COLO668 (cell line): ENCODE measurements around the gene TMCC1.
"Not testable (repeated sequence)": the region's sequence is repeated elsewhere in the genome, so short reads cannot be mapped to it uniquely, and the experiment has no call there.

Source experiments
- DNase-seq: peaks from one replicate; lab custom pipeline; 2025; ENCODE audit not compliant: unreplicated experiment; lab: John Stamatoyannopoulos, UW

TMCC1 gene

DNA sequence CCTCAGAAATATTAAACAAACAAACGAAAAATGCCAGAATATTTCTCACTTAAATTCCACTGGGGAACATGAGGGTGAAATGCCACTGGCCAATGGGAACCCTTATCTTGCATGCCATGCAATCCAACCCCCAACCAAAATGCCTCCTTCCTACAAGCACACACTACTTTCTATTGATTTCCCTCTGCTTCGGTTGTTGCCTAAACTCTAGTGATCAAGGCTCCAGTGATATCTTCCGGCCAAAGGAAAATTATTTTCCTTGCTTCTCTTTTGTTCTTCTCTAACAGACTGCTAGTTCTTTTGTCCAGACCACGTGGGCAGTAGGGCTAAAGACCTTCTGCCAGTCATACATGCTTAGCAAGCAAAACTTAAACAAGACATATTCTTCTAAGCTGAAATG is 115.7 kb downstream of the TMCC1 start:
- DNase-seq: no peak

DNA sequence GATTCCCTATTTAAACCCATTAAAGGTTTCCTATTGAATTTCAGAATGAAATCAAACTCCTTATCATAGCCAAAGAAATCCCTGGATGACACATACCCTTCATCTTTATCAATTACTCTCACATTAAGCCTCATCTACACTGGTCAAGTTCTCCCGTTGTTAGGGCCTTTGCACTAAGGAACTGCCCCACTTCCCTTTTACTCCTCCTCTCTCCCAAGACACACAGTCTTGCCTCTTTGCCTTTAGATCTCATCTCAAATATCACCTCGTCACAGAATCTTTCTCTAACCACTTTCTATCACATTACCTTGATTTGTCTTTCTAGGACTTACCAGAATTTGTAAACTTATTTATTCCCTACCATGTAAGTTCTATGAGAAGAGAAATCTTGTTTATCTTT is 117.6 kb downstream of the TMCC1 start:
- DNase-seq: no peak

GRCh38 chr3:129773691-129774663 is 119.5 kb downstream of the TMCC1 start:
- no peak for DNase-seq

GRCh38 chr3:129770604-129771003 is 122.9 kb downstream of the TMCC1 start:
- no peak for DNase-seq

DNA sequence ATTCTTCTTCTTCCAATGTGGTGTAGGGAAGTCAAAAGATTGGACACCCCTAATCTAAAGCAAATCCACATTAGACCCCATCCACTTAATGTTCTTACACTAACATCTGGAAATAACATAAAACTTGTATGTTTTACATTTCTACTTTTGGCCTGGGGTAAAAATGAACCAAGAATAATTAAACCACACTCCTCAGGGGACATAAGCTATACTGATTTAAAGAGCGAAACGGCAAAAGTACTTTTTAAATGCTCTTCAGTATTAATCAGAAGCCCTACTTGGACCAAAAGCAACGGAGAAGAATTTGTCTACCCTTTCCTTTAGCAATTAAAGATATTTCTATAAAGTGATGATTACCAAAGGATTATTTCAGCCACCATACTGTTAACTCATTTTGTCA is 123.9 kb downstream of the TMCC1 start:
- DNase-seq: no peak

DNA sequence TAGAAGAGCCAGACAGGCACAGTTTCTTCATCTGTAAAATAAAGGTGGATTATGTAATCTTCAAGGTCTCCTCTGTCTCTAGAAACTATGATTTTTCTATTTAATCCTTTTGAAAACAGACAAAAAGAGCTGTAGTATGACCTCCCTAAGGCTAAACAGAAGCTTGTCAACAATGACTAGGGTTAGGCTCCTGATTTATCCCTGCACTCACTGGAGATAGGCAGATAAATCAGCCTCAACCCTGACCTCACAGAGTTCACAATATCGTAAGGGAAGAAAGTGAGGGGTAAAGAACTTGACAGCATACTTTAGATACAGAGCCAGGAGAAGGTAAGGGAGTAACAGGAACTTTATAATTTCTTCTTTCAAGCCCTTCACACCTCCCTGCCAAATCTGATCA is 124.8 kb downstream of the TMCC1 start:
- DNase-seq: no peak

DNA sequence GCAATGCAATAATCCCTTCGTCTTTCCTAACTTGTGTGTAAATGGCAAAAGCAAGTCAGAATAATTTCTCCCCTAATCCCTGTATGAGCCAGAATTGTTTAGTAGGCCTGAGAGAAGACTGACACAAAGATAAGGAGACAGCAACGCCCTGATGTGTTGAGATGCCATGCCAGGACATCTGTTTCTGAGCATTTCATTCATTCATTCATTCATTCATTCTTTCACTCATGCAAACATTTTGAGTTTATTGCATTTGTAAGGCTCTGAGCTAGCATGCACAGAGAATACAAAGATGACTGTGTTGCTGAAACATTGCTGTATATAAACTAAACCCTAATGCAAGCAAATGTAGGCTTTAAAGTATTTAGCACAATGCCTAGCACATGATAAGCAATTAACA is 127.4 kb downstream of the TMCC1 start:
- no peak for DNase-seq

- DNase-seq: no peak
Observed at GRCh38 chr3:129764090-129764489, 129.4 kb downstream of the TMCC1 start.

GRCh38 chr3:129758785-129759320 is 134.7 kb downstream of the TMCC1 start:
- no peak for DNase-seq

DNA sequence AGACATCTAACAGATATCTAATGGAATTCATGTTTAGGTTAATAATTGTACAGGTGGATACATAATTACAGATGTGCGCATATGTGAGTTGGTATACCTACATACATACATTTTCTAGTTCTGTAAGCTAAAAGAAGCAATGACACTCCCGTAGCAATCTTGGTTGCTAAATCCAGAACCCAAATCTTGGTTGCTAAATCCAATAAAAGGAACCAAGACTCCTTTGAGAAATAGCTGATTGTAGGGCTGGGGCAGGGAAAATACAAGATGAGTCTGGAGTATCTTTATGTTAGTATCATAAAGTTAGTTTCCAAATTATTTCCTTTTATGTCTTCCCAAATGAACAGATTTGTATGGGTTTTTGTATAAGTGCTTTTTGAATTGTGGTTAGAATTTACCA is 135.2 kb downstream of the TMCC1 start:
- no peak for DNase-seq

- DNase-seq: no peak
Observed at GRCh38 chr3:129756871-129757270, 136.6 kb downstream of the TMCC1 start.

- not testable (repeated sequence) for DNase-seq
Observed at GRCh38 chr3:129751105-129751504, 142.4 kb downstream of the TMCC1 start.

- no peak for DNase-seq
Observed at GRCh38 chr3:129749692-129750091, 143.8 kb downstream of the TMCC1 start.

DNA sequence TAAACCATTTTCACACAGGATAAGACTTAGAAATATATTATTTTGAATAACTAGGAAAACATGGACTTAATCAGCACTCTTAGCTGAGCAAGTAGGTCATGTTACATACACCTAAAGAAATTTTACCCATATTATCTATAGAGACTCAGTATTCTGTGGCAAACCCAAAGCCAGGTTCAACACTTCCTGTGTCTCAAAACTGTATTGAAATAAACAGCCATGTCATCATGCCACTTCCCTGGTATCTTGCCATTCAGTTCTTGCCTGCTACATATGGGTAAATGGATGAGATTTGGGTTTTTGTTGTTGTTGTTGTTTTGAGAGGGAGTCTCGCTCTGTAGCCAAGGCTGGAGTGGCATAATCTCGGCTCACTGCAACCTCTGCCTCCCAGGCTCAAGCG is 145.5 kb downstream of the TMCC1 start:
- no peak for DNase-seq

GRCh38 chr3:129747136-129747535 is 146.4 kb downstream of the TMCC1 start:
- DNase-seq: no peak

- no peak for DNase-seq
Observed at GRCh38 chr3:129746629-129747028, 146.9 kb downstream of the TMCC1 start.

DNA sequence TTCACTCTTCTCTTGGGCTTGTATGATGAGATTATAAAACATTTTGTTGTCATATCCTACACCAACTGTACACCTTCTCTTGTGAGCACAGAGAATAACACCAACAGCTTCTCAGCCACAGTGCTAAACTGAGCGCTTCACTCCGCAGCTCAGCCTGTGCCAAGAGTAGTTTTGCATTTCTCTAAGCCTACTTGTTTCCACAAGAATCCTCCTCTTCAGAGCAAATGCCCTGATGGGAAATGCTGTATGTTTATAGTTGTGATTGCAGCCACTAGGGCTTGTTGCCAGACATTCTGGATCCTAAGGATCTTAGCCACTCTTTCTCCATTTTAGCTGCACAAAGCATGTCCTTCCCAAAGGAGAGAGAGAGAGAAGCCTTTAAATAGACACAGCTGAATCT is 148.3 kb downstream of the TMCC1 start:
- no peak for DNase-seq

DNA sequence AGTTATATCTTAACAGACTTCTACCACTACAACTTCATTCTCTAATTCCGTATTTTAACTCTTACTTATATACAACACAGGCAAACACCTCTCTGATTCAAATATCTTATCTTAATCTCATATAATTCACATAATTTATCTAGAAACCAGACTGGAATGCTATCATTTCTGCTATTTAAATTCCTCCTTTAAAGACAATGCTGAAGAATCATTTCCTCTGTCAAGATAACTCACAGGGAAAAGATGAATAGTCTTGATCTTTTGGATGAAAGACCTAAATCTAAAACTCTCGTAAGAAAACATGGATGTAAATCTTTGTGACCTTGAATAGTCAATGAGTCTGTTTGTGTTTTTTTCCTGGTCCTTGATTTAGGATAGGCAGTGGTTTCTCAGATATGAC is 151.7 kb downstream of the TMCC1 start:
- no peak for DNase-seq

GRCh38 chr3:129740090-129740489 is 153.4 kb downstream of the TMCC1 start:
- DNase-seq: no peak

DNA sequence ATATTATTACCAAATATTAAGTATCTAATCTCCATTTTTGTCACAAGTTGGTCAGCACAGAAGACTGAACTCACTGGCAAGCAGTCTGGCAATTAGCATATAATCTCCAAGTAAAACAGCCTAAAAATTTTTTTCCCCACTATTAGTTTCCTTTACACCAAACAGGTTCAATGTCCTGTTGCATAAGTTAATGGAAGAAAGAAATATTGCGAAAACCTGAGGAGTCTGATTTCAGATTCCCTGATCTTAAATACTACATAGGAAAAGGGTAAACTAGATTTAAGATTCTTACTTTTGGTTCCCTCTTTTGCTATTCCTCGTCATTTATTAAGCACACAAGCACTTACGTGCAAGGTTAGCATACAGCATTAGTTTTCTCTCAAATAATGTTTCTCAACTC is 153.9 kb downstream of the TMCC1 start:
- DNase-seq: no peak

GRCh38 chr3:129738172-129738571 is 155.3 kb downstream of the TMCC1 start:
- DNase-seq: no peak

DNA sequence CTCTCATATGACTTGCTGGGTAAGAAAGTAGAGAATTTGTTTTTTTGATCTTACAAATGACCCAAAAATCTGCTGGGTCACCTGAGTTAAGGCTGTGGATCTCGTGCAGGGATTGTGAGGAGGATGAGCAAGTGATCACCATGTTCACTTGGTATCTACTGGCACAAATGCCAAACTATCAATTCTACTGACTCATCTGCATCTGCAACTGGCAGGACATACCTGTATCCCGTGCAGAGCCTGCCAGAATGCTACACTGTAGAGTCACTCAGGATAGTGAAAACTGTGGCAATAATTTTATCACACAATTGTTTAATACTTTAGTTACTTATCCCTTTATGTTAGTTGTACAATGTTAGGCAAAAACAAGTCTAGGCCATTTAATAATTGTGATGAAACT is 157.4 kb downstream of the TMCC1 start:
- DNase-seq: no peak

DNA sequence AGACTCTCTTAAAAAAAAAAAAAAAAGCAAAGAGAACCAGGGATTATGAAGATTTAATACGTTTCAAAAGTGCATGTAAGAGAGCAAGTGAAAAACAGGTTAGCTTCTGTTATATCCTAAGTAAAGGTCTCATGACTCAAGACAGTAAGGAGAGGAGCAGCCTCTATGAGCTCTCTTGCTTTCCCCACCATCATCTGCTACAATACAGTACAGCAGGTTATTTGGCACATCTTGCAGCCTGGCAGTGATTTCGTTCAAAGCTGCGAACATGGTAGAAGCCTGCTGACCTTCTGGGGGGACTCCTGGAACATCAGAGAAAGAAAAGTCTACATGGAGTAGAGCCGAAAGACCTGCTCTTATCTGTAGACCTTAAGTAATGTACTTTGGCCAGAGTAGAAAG is 157.9 kb downstream of the TMCC1 start:
- DNase-seq: no peak
